GM04503 (cell line): ENCODE measurements around the gene ZNF23.

Experiments used
- DNase-seq: peaks from one replicate; pipeline ENCODE4 v3.0.0-alpha.2; 2012; ENCODE audit warnings: low read depth

Gene ZNF23

GRCh38 chr16:71467810-71468209 lies 5.8 kb upstream of the ZNF23 start:
- DNase-seq = no peak

GRCh38 chr16:71464231-71464630 lies 2.2 kb upstream of the ZNF23 start:
- no peak for DNase-seq

GRCh38 chr16:71460941-71461340 lies 1.1 kb downstream of the ZNF23 start:
- DNase-seq = no peak

- peak; percentile 86 for DNase-seq
Observed at GRCh38 chr16:71460236-71460635, 1.8 kb downstream of the ZNF23 start.

GRCh38 chr16:71459510-71459909 lies 2.5 kb downstream of the ZNF23 start:
- DNase-seq = no peak

- DNase-seq = no peak
Observed at GRCh38 chr16:71456801-71457200, 5.2 kb downstream of the ZNF23 start.

- no peak for DNase-seq
Observed at GRCh38 chr16:71453036-71453435, 9.0 kb downstream of the ZNF23 start.

GRCh38 chr16:71449020-71449419 lies 13.0 kb downstream of the ZNF23 start:
- DNase-seq = no peak

GRCh38 chr16:71448274-71448866 lies 13.7 kb downstream of the ZNF23 start:
- no peak for DNase-seq

GRCh38 chr16:71443714-71444113 lies 18.3 kb downstream of the ZNF23 start:
- no peak for DNase-seq

GRCh38 chr16:71442051-71442440 lies 20.0 kb downstream of the ZNF23 start, which contains the start of gene TLE7:
Gene TLE7, minus strand, starts transcription at chr16:71442054. Its CDS starts 8,730 bp downstream, at chr16:71433324.
- DNase-seq = no peak

- DNase-seq = no peak
Observed at GRCh38 chr16:71441348-71442050, 20.5 kb downstream of the ZNF23 start.

GRCh38 chr16:71440669-71441347 lies 21.2 kb downstream of the ZNF23 start:
- no peak for DNase-seq

GRCh38 chr16:71439523-71439922 lies 22.5 kb downstream of the ZNF23 start:
- DNase-seq = no peak

- DNase-seq = no peak
Observed at GRCh38 chr16:71436473-71436872, 25.6 kb downstream of the ZNF23 start.

- no peak for DNase-seq
Observed at GRCh38 chr16:71432906-71433305, 29.1 kb downstream of the ZNF23 start.

- DNase-seq = no peak
Observed at GRCh38 chr16:71431991-71432390, 30.1 kb downstream of the ZNF23 start.

GRCh38 chr16:71431176-71431575 lies 30.9 kb downstream of the ZNF23 start:
- no peak for DNase-seq

GRCh38 chr16:71430744-71431143 lies 31.3 kb downstream of the ZNF23 start:
- DNase-seq = no peak

- no peak for DNase-seq
Observed at GRCh38 chr16:71429581-71429980, 32.5 kb downstream of the ZNF23 start.

- DNase-seq = no peak
Observed at GRCh38 chr16:71428883-71429282, 33.2 kb downstream of the ZNF23 start.

GRCh38 chr16:71428385-71428784 lies 33.7 kb downstream of the ZNF23 start:
- DNase-seq = no peak

GRCh38 chr16:71426880-71427615 lies 35.0 kb downstream of the ZNF23 start:
- DNase-seq = no peak
